ENCODE results near the gene SIX3. TPM values are rescaled to one million over a fixed set of nuclear protein-coding genes. Genes with fewer than 3 reads are reported as not detected.

The SIX3 gene
- total RNA-seq, 2 experiments from 2014 or later: not detected

DNA sequence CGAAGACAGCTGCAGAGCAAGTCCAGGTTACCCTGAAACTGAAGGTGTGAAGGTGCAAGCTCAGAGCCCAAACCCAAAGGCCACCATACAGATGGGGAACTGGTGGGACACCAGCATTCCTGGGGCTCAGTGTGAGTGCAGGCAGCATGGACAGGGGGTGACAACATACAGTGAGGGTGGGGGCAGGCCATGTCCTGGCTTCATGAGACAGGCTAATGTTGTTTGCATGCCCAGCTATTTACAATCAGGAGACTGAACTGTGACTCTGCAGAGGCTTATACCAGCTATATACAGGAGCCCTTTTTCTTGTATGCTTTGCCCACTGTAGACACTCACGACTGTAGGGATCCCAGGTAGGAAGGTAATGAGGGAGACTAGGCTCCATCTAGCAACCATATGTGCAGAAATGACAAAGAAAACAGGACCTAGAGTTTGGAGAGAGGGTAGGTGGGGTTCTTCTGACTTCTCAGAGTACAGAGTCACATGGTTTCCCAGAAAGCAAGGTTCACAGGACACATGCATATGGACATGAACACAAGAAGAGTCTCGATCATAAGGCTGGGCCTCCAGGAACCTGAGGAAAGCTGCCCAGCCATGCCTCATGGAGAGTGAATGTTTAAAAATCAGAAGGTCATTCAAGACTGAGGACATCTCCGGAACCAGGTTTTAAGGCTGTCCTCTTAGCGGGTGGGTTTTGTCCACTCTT is 26.4 kb downstream of the SIX3 start:
- Mint-ChIP-seq H3K27me3 (peaks cover 19% of the 10 kb centered on the region), H3K27ac (no peak overlapping the region), H3K4me1 (ENCODE audit: low read depth) (no peaks in the 10 kb centered on the region), H3K9me3 (no peaks in the 10 kb centered on the region), H3K36me3 (no peaks in the 10 kb centered on the region), H3K4me3 (no peak overlapping the region)
- ChIA-PET CTCF (no interaction called here), POLR2A (no interaction called here)
- intact Hi-C loops (cut with micrococcal nuclease): no loop called here
- no peak for DNase-seq

- ChIA-PET POLR2A (no interaction called here), CTCF (interaction anchor here (1.5 to 2.5 kb wide), 4 partner anchors 12 to 523 kb away, joined by 4 to 13 read pairs (median 8); no protein-coding TSS in a partner anchor)
- Mint-ChIP-seq H3K27me3 (peaks cover 14% of the 10 kb centered on the region), H3K9me3 (no peaks in the 10 kb centered on the region), H3K4me3 (no peak overlapping the region), H3K27ac (no peak overlapping the region), H3K36me3 (no peaks in the 10 kb centered on the region), H3K4me1 (ENCODE audit: low read depth) (no peaks in the 10 kb centered on the region)
- intact Hi-C loops (cut with micrococcal nuclease): loop anchor here (5.0 kb wide), 1 partner anchor 928 kb away; no protein-coding TSS in a partner anchor
- DNase-seq: no peak
These were observed 28.4 kb downstream of the SIX3 start for GRCh38 chr2:44969936-44970335.

- Mint-ChIP-seq H3K36me3 (no peaks in the 10 kb centered on the region), H3K9me3 (no peaks in the 10 kb centered on the region), H3K27me3 (peaks cover 8% of the 10 kb centered on the region), H3K4me3 (no peak overlapping the region), H3K4me1 (ENCODE audit: low read depth) (no peaks in the 10 kb centered on the region), H3K27ac (no peak overlapping the region)
- ChIA-PET CTCF (interaction anchor here (1.3 to 2.5 kb wide), 5 partner anchors 10 to 578 kb away, joined by 3 to 13 read pairs (median 4); no protein-coding TSS in a partner anchor), POLR2A (no interaction called here)
- DNase-seq: no peak
- intact Hi-C loops (cut with micrococcal nuclease): loop anchor here (5.0 kb wide), 1 partner anchor 929 kb away; no protein-coding TSS in a partner anchor
These were observed 29.4 kb downstream of the SIX3 start for GRCh38 chr2:44970846-44971450.

GRCh38 chr2:44972771-44973535 is 31.5 kb downstream of the SIX3 start:
- POLR2A ChIA-PET: no interaction called here
- H3K9me3 Mint-ChIP-seq: no peaks in the 10 kb centered on the region
- CTCF ChIA-PET: interaction anchor here (1.1 to 4.1 kb wide), 6 partner anchors 9 to 522 kb away, joined by 3 to 19 read pairs (median 8); no protein-coding TSS in a partner anchor
- H3K27ac Mint-ChIP-seq: no peak overlapping the region
- intact Hi-C loops (cut with micrococcal nuclease): loop anchor here (5.0 kb wide), 1 partner anchor 931 kb away; no protein-coding TSS in a partner anchor
- H3K4me1 Mint-ChIP-seq (ENCODE audit: low read depth): no peaks in the 10 kb centered on the region
- H3K4me3 Mint-ChIP-seq: no peak overlapping the region
- peaks cover 6% of the 10 kb centered on the region for H3K27me3 Mint-ChIP-seq
- no peak for DNase-seq
- no peaks in the 10 kb centered on the region for H3K36me3 Mint-ChIP-seq

- no peak overlapping the region for H3K4me3 Mint-ChIP-seq
- H3K27ac Mint-ChIP-seq: no peak overlapping the region
- intact Hi-C loops (cut with micrococcal nuclease): loop anchor here (5.0 kb wide), 1 partner anchor 932 kb away; no protein-coding TSS in a partner anchor
- H3K4me1 Mint-ChIP-seq (ENCODE audit: low read depth): no peaks in the 10 kb centered on the region
- H3K36me3 Mint-ChIP-seq: no peaks in the 10 kb centered on the region
- CTCF ChIA-PET: interaction anchor here (1.1 to 4.1 kb wide), 4 partner anchors 10 to 521 kb away, joined by 3 to 19 read pairs (median 8); no protein-coding TSS in a partner anchor
- no peaks in the 10 kb centered on the region for H3K9me3 Mint-ChIP-seq
- peaks cover 8% of the 10 kb centered on the region for H3K27me3 Mint-ChIP-seq
- no peak for DNase-seq
- POLR2A ChIA-PET: no interaction called here
These were observed 32.7 kb downstream of the SIX3 start for GRCh38 chr2:44974064-44974715.

- Mint-ChIP-seq H3K27me3 (peaks cover 11% of the 10 kb centered on the region), H3K36me3 (no peaks in the 10 kb centered on the region), H3K4me3 (no peak overlapping the region), H3K9me3 (no peaks in the 10 kb centered on the region), H3K4me1 (ENCODE audit: low read depth) (no peaks in the 10 kb centered on the region), H3K27ac (no peak overlapping the region)
- DNase-seq: peak; percentile 18
- intact Hi-C loops (cut with micrococcal nuclease): no loop called here
- ChIA-PET CTCF (interaction anchor here (0.9 to 4.1 kb wide), 3 partner anchors 15 to 519 kb away, joined by 4 to 19 read pairs (median 5); no protein-coding TSS in a partner anchor), POLR2A (no interaction called here)
These were observed 34.3 kb downstream of the SIX3 start for GRCh38 chr2:44975571-44976450.

- H3K9me3 Mint-ChIP-seq: no peaks in the 10 kb centered on the region
- H3K36me3 Mint-ChIP-seq: no peaks in the 10 kb centered on the region
- no peak for DNase-seq
- H3K27ac Mint-ChIP-seq: no peak overlapping the region
- ChIA-PET CTCF (interaction anchor here (0.7 to 2.5 kb wide), 3 partner anchors 27 to 413 kb away, joined by 3 to 9 read pairs (median 3); no protein-coding TSS in a partner anchor), POLR2A (no interaction called here)
- peaks cover 23% of the 10 kb centered on the region for H3K27me3 Mint-ChIP-seq
- no peak overlapping the region for H3K4me3 Mint-ChIP-seq
- peaks cover 3% of the 10 kb centered on the region for H3K4me1 Mint-ChIP-seq (ENCODE audit: low read depth)
- intact Hi-C loops (cut with micrococcal nuclease): no loop called here
These were observed 38.1 kb downstream of the SIX3 start for GRCh38 chr2:44979581-44979980.

- intact Hi-C loops (cut with micrococcal nuclease): loop anchor here (1.0 kb wide), 1 partner anchor 597 kb away; no protein-coding TSS in a partner anchor
- H3K4me3 Mint-ChIP-seq: no peak overlapping the region
- H3K4me1 Mint-ChIP-seq (ENCODE audit: low read depth): peaks cover 3% of the 10 kb centered on the region
- no peak overlapping the region for H3K27ac Mint-ChIP-seq
- CTCF ChIA-PET: interaction anchor here (0.7 to 4.5 kb wide), 29 partner anchors 8 to 917 kb away, joined by 3 to 134 read pairs (median 5); no protein-coding TSS in a partner anchor
- no peaks in the 10 kb centered on the region for H3K9me3 Mint-ChIP-seq
- POLR2A ChIA-PET: no interaction called here
- no peaks in the 10 kb centered on the region for H3K36me3 Mint-ChIP-seq
- H3K27me3 Mint-ChIP-seq: peaks cover 23% of the 10 kb centered on the region
- no peak for DNase-seq
These were observed 39.5 kb downstream of the SIX3 start for GRCh38 chr2:44980751-44981713.

DNA sequence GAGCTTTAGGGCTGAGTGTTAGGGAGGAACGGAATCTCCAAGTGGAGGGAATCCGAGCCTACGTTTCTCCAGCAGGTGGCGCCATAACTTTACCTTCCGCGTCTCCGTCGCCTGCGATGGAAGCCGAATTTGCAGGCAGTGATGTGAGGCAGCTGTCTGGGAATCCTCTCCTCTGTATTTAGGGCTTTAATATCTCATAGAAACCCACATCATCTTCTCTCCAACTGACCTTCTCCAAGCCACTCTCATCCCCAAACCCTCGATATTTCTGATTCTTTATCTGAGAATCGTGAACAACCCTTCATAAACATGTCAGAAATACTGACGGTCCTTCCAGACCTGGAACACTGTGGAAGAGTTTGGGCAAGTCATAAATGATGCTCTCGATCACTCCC is 40.2 kb downstream of the SIX3 start:
- intact Hi-C loops (cut with micrococcal nuclease): loop anchor here (1.0 kb wide), 2 partner anchors 513 to 597 kb away; no protein-coding TSS in a partner anchor
- H3K27ac Mint-ChIP-seq: no peak overlapping the region
- H3K27me3 Mint-ChIP-seq: peaks cover 26% of the 10 kb centered on the region
- no peak overlapping the region for H3K4me3 Mint-ChIP-seq
- ChIA-PET POLR2A (no interaction called here), CTCF (interaction anchor here (0.7 to 4.5 kb wide), 30 partner anchors 9 to 918 kb away, joined by 3 to 134 read pairs (median 5); no protein-coding TSS in a partner anchor)
- no peaks in the 10 kb centered on the region for H3K36me3 Mint-ChIP-seq
- no peaks in the 10 kb centered on the region for H3K9me3 Mint-ChIP-seq
- DNase-seq: peak; percentile 75
- peaks cover 3% of the 10 kb centered on the region for H3K4me1 Mint-ChIP-seq (ENCODE audit: low read depth)

Data from activated CD4-positive, alpha-beta memory T cell treated with anti-CD3 and anti-CD28 coated beads for 36 hours (primary cell).